ENCODE measurements around the gene OVAAL.

Gene OVAAL

GRCh38 chr1:180598333-180598974 is 39.7 kb downstream of the OVAAL start:
- TF ChIP-seq ZBTB17 (tag by site-specific recombination; IDR thresholded peaks at IDR 0.05): no peak
- Histone ChIP-seq H3K27ac (ENCODE audit: extremely low read depth, low read depth, low read length) (no peak overlapping the region), H3K9me3 (ENCODE audit: control insufficient read depth, insufficient read depth, low read depth, low read length) (no peaks in the 10 kb centered on the region), H3K4me1 (ENCODE audit: control insufficient read depth, insufficient read depth, low read length) (no peaks in the 10 kb centered on the region), H3K4me3 (ENCODE audit: low read depth, low read length) (no peak overlapping the region), H3K36me3 (ENCODE audit: control insufficient read depth in 2 of 2, insufficient read depth in 1 of 2, low read length in 2 of 2) (no peaks in the 10 kb centered on the region)
- CTCF ChIA-PET: interaction anchor here (0.6 to 0.8 kb wide), 2 partner anchors 34 to 110 kb away, joined by 3 to 6 read pairs; no protein-coding TSS in a partner anchor
- POLR2A ChIA-PET: no interaction called here

- H3K4me3 ChIP-seq (ENCODE audit: low read depth, low read length): no peak overlapping the region
- POLR2A ChIA-PET: no interaction called here
- CTCF ChIA-PET: interaction anchor here (0.9 kb wide), 1 partner anchor 565 kb away, joined by 3 read pairs; no protein-coding TSS in a partner anchor
- H3K36me3 ChIP-seq (ENCODE audit: control insufficient read depth in 2 of 2, insufficient read depth in 1 of 2, low read length in 2 of 2): no peaks in the 10 kb centered on the region
- H3K9me3 ChIP-seq (ENCODE audit: control insufficient read depth, insufficient read depth, low read depth, low read length): no peaks in the 10 kb centered on the region
- no peaks in the 10 kb centered on the region for H3K4me1 ChIP-seq (ENCODE audit: control insufficient read depth, insufficient read depth, low read length)
- TF ChIP-seq KLF10 (tag by site-specific recombination; IDR thresholded peaks at IDR 0.05) (no peak), PRDM1 (tag by site-specific recombination; IDR thresholded peaks at IDR 0.05) (peak; percentile 91)
- no peak overlapping the region for H3K27ac ChIP-seq (ENCODE audit: extremely low read depth, low read depth, low read length)
Observed at GRCh38 chr1:180600343-180600742, 41.6 kb downstream of the OVAAL start.

GRCh38 chr1:180601512-180601911 is 42.7 kb downstream of the OVAAL start:
- CTCF ChIA-PET: no interaction called here
- no peak overlapping the region for H3K4me3 ChIP-seq (ENCODE audit: low read depth, low read length)
- POLR2A ChIA-PET: no interaction called here
- no peaks in the 10 kb centered on the region for H3K4me1 ChIP-seq (ENCODE audit: control insufficient read depth, insufficient read depth, low read length)
- no peak overlapping the region for H3K27ac ChIP-seq (ENCODE audit: extremely low read depth, low read depth, low read length)
- TF ChIP-seq SP3 (tag by site-specific recombination; IDR thresholded peaks at IDR 0.05): no peak
- no peak for TF ChIP-seq OVOL3 (tag by site-specific recombination; IDR thresholded peaks at IDR 0.05)
- TF ChIP-seq ZNF704 (tag by site-specific recombination; IDR thresholded peaks at IDR 0.05): no peak
- TF ChIP-seq KLF10 (tag by site-specific recombination; IDR thresholded peaks at IDR 0.05): no peak
- no peak for TF ChIP-seq ZNF549 (tag by site-specific recombination; IDR thresholded peaks at IDR 0.05)
- TF ChIP-seq SCRT2 (tag by site-specific recombination; IDR thresholded peaks at IDR 0.05): no peak
- no peaks in the 10 kb centered on the region for H3K36me3 ChIP-seq (ENCODE audit: control insufficient read depth in 2 of 2, insufficient read depth in 1 of 2, low read length in 2 of 2)
- no peaks in the 10 kb centered on the region for H3K9me3 ChIP-seq (ENCODE audit: control insufficient read depth, insufficient read depth, low read depth, low read length)

GRCh38 chr1:180603223-180603849 is 44.6 kb downstream of the OVAAL start:
- Histone ChIP-seq H3K4me1 (ENCODE audit: control insufficient read depth, insufficient read depth, low read length) (no peaks in the 10 kb centered on the region), H3K27ac (ENCODE audit: extremely low read depth, low read depth, low read length) (no peak overlapping the region), H3K4me3 (ENCODE audit: low read depth, low read length) (no peak overlapping the region), H3K36me3 (ENCODE audit: control insufficient read depth in 2 of 2, insufficient read depth in 1 of 2, low read length in 2 of 2) (no peaks in the 10 kb centered on the region), H3K9me3 (ENCODE audit: control insufficient read depth, insufficient read depth, low read depth, low read length) (no peaks in the 10 kb centered on the region)
- ChIA-PET POLR2A (no interaction called here), CTCF (no interaction called here)
- TF ChIP-seq ZNF677 (tag by site-specific recombination; IDR thresholded peaks at IDR 0.05) (no peak), ZNF48 (tag by site-specific recombination; IDR thresholded peaks at IDR 0.05) (no peak), ZBTB20 (tag by site-specific recombination; IDR thresholded peaks at IDR 0.05) (no peak), ZNF398 (tag by site-specific recombination; IDR thresholded peaks at IDR 0.05) (no peak), GFI1B (tag by site-specific recombination; IDR thresholded peaks at IDR 0.05) (no peak), ZNF585B (tag by site-specific recombination; IDR thresholded peaks at IDR 0.05) (no peak), ZNF560 (tag by site-specific recombination; IDR thresholded peaks at IDR 0.05; ENCODE audit: borderline replicate concordance) (no peak), ZNF280D (tag by site-specific recombination; IDR thresholded peaks at IDR 0.05) (no peak), ZNF292 (tag by site-specific recombination; IDR thresholded peaks at IDR 0.05; ENCODE audit: borderline replicate concordance, low read depth) (no peak), ZNF221 (tag by site-specific recombination; IDR thresholded peaks at IDR 0.05; ENCODE audit: borderline replicate concordance) (no peak)
